SK-N-SH treated with all-trans-retinoic acid at 6 μM for 48 hours (cell line): ENCODE results near the gene NRXN3.
A peak's percentile ranks its signal among the peaks of the same experiment; 100 is the strongest.
"Not testable (repeated sequence)": the region's sequence is repeated elsewhere in the genome, so short reads cannot be mapped to it uniquely, and the experiment has no call there.

Experiments
- ATAC-seq: fragments of 200-7000 bp; cut with Tn5 transposase; 3 replicates; pipeline ENCODE4 v1.9.1; 2020; ENCODE audit warnings: mild to moderate bottlenecking, moderate library complexity
- ARNTL ChIP-seq: fragments of 450-650 bp; formaldehyde crosslinking; IDR thresholded peaks from 2 replicates; pipeline ENCODE4 v1.5.0; 2020; ENCODE audit warnings: low read depth, mild to moderate bottlenecking, moderate library complexity, borderline replicate concordance
- BACH2 ChIP-seq: fragments of 250-450 bp; sonication (Bioruptor Pico); IDR thresholded peaks from 2 replicates; pipeline ENCODE4 v1.9.0; 2021; ENCODE audit warnings: mild to moderate bottlenecking, borderline replicate concordance
- CREB5 ChIP-seq: fragments of 250-450 bp; sonication (Bioruptor Pico); IDR thresholded peaks from 2 replicates; pipeline ENCODE4 v1.5.1; 2020; ENCODE audit warnings: low read depth, mild to moderate bottlenecking, moderate library complexity
- CSDC2 ChIP-seq: fragments of 250-450 bp; sonication (Bioruptor Pico); IDR thresholded peaks from 2 replicates; pipeline ENCODE4 v1.5.0; 2020; ENCODE audit warnings: mild to moderate bottlenecking, moderate library complexity
- ESRRG ChIP-seq: fragments of 250-450 bp; sonication (Bioruptor Pico); IDR thresholded peaks from 2 replicates; pipeline ENCODE4 v1.6.1; 2021; ENCODE audit warnings: mild to moderate bottlenecking
- GLIS3 ChIP-seq: fragments of 250-450 bp; sonication (Bioruptor Pico); IDR thresholded peaks from 2 replicates; pipeline ENCODE4 v1.5.0; 2020; ENCODE audit warnings: mild to moderate bottlenecking, moderate library complexity
- ISL1 ChIP-seq: fragments of 250-450 bp; sonication (Bioruptor Pico); IDR thresholded peaks from 2 replicates; pipeline ENCODE4 v2.1.2; 2022; ENCODE audit warnings: mild to moderate bottlenecking, moderate library complexity
- OSR1 ChIP-seq: fragments of 250-450 bp; sonication (Bioruptor Pico); IDR thresholded peaks from 2 replicates; pipeline ENCODE4 v1.8.0; 2022; ENCODE audit warnings: moderate library complexity, mild to moderate bottlenecking, inconsistent platforms
- POU6F1 ChIP-seq: fragments of 250-450 bp; sonication (Bioruptor Pico); IDR thresholded peaks from 2 replicates; pipeline ENCODE4 v1.8.0; 2021; ENCODE audit warnings: low read depth, mild to moderate bottlenecking, moderate library complexity, borderline replicate concordance
- PPARA ChIP-seq: fragments of 250-450 bp; sonication (Bioruptor Pico); IDR thresholded peaks from 2 replicates; pipeline ENCODE4 v1.5.0; 2020; ENCODE audit warnings: mild to moderate bottlenecking, borderline replicate concordance
- RARB ChIP-seq: fragments of 250-450 bp; sonication (Bioruptor Pico); IDR thresholded peaks from 2 replicates; pipeline ENCODE4 v1.8.0; 2021; ENCODE audit warnings: mild to moderate bottlenecking, moderate library complexity
- SNAI2 ChIP-seq: fragments of 250-450 bp; sonication (Bioruptor Pico); IDR thresholded peaks from 2 replicates; pipeline ENCODE4 v1.5.0; 2020; ENCODE audit warnings: mild to moderate bottlenecking, moderate library complexity
- TCF4 ChIP-seq: fragments of 250-450 bp; sonication (Bioruptor Pico); IDR thresholded peaks from 2 replicates; pipeline ENCODE4 v1.8.0; 2021; ENCODE audit warnings: mild to moderate bottlenecking, moderate library complexity, borderline replicate concordance
- TSHZ2 ChIP-seq: fragments of 250-450 bp; sonication (Bioruptor Pico); IDR thresholded peaks from 2 replicates; pipeline ENCODE4 v1.5.0; 2020; ENCODE audit warnings: mild to moderate bottlenecking, moderate library complexity
- ZC3H10 ChIP-seq: fragments of 250-450 bp; sonication (Bioruptor Pico); IDR thresholded peaks from 2 replicates; pipeline ENCODE4 v1.5.1; 2021; ENCODE audit warnings: mild to moderate bottlenecking, moderate library complexity
- ZFP30 ChIP-seq: fragments of 450-650 bp; formaldehyde crosslinking; IDR thresholded peaks from 2 replicates; pipeline ENCODE4 v1.5.0; 2022; ENCODE audit warnings: mild to moderate bottlenecking, moderate library complexity
- ZNF70 ChIP-seq: fragments of 450-650 bp; formaldehyde crosslinking; IDR thresholded peaks from 2 replicates; pipeline ENCODE4 v1.5.0; 2020; ENCODE audit warnings: mild to moderate bottlenecking, moderate library complexity
- ZNF8 ChIP-seq: fragments of 450-650 bp; formaldehyde crosslinking; IDR thresholded peaks from 2 replicates; pipeline ENCODE4 v1.5.0; 2020; ENCODE audit warnings: mild to moderate bottlenecking, moderate library complexity
- TF ChIP-seq, protein P1 (sequence below): fragments of 250-450 bp; sonication (Bioruptor Pico); IDR thresholded peaks from 2 replicates; pipeline ENCODE4 v1.8.0; 2020; ENCODE audit warnings: mild to moderate bottlenecking, moderate library complexity, borderline replicate concordance

NRXN3 gene

DNA sequence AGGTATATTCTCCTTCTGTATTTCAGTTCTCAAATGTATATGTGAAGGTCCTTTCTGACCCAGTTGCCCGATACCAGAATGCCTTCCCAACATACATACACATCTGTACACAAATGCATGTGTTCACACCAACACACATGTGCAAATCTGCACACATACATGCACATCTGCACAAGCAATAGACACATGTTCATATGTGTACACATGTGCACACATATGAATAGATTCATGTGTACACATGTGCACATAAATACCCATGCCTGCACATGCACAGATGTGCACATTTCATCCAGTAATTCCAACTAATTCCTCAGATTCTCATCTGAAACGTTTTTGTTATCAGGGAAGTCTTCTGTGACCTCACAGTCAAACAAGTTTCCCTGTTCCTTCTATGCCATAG lies 933.6 kb downstream of the NRXN3 start:
- TF ChIP-seq ZNF70 (no peak), ARNTL (CRISPR knock-in tag) (no peak), ZFP30 (no peak), CREB5 (no peak), RARB (CRISPR knock-in tag) (no peak), SNAI2 (CRISPR knock-in tag) (no peak), ISL1 (CRISPR knock-in tag) (no peak), OSR1 (CRISPR knock-in tag) (no peak), CSDC2 (CRISPR knock-in tag) (no peak), POU6F1 (no peak), TCF4 (no peak), ZNF8 (CRISPR knock-in tag) (no peak), PPARA (CRISPR knock-in tag) (no peak)
- TF ChIP-seq, protein P1, sequence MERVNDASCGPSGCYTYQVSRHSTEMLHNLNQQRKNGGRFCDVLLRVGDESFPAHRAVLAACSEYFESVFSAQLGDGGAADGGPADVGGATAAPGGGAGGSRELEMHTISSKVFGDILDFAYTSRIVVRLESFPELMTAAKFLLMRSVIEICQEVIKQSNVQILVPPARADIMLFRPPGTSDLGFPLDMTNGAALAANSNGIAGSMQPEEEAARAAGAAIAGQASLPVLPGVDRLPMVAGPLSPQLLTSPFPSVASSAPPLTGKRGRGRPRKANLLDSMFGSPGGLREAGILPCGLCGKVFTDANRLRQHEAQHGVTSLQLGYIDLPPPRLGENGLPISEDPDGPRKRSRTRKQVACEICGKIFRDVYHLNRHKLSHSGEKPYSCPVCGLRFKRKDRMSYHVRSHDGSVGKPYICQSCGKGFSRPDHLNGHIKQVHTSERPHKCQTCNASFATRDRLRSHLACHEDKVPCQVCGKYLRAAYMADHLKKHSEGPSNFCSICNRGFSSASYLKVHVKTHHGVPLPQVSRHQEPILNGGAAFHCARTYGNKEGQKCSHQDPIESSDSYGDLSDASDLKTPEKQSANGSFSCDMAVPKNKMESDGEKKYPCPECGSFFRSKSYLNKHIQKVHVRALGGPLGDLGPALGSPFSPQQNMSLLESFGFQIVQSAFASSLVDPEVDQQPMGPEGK, result no peak
- no peak for ATAC-seq

DNA sequence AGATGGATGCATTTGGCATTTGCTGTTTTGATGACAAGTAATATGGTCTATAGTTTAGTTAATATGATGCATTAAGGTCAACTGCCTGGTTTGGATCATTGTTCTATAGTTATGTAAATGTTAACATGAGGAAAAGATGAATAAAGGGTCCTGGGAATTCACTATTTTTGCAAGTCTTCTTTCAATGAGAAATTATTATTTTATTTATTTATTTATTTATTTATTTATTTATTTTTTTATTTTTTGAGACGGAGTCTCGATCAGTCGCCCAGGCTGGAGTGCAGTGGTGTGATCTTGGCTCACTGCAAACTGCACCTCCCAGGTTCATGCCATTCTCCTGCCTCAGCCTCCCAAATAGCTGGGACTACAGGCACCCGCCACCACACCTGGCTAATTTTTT lies 940.4 kb downstream of the NRXN3 start:
- not testable (repeated sequence) for ATAC-seq

DNA sequence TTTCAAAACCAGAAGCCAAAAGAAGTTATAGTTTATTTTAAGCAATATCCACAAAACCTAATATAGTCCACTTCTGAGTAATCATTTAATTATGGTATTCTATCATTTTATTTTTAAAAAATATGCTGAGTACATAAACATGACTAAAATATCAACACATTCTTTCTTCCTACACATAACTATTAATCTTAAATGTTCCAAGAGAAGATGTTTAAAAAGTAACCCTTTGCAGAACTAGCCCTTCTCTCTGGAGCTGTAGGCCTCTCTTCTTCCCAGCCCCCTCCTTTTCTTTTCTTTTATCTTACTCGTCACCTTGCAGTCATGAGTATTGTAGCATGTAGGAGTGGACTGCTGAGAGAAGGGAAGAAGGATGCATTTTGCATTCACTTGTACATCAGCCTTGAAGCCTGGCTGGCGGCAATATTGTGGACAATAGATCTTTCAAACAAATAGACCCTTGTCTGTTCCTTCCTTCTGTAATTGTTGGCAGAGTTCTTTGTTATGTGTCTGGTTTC lies 941.9 kb downstream of the NRXN3 start:
- ATAC-seq, result peak; percentile 55
- TF ChIP-seq ARNTL (CRISPR knock-in tag) (no peak), ESRRG (CRISPR knock-in tag) (no peak), TSHZ2 (CRISPR knock-in tag) (no peak), POU6F1 (no peak), CSDC2 (CRISPR knock-in tag) (no peak), ISL1 (CRISPR knock-in tag) (no peak), OSR1 (CRISPR knock-in tag) (no peak), ZNF8 (CRISPR knock-in tag) (no peak), RARB (CRISPR knock-in tag) (no peak), TCF4 (no peak), GLIS3 (no peak), ZC3H10 (CRISPR knock-in tag) (no peak), BACH2 (CRISPR knock-in tag) (no peak), CREB5 (no peak)
